ENCODE results near the gene RANBP1.
"Not testable (repeated sequence)": the region's sequence is repeated elsewhere in the genome, so short reads cannot be mapped to it uniquely, and the experiment has no call there.

The RANBP1 gene

DNA sequence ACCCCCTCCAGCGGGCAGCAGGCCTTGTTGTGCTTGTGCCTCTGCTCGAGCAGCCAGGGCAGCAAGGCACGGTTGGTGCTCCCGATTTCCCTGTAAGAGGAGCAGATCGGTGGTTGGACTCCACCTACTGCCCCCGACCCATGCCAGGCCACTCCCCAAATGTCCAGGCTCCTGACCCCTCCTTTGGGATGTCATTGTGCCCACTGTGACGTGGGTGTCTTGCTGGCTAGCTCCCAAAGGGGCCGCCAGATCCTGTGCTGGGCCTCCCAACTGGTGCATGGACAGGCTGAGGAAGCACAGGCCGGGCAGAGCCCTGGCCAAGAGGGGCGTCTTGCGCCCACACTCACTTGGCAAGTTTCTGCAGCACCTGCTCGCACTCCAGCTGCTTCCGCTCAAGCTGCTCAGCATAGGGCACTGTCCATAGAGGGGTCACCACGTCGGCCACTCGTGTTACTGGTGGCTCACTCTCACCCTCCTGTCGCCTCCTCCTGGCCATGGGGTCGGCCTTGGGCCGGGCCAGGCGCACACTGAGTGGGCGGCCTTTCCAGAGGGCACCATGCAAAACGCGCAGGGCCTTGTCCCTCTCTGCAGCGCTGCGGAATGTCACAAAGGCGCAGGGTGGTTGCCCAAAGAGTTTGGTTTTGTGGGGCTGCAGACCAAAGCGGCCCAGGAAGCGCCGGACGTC, at the start of gene RANBP1:
Gene RANBP1 (plus strand): TSS at position 414 of the 685 bp plus-strand sequence. CDS start 81 bp downstream, at position 495.
- no peak for TF ChIP-seq CTCF (IDR thresholded peaks at IDR 0.05; ENCODE audit: borderline replicate concordance, control extremely low read depth, extremely low read depth, insufficient read depth, missing control alignments)
- in situ Hi-C loops (cut with MboI; ENCODE audit: low sequenced_read_pairs, unreplicated experiment): no loop called here
- no peak for DNase-seq (ENCODE audit: low spot score)

- in situ Hi-C loops (cut with MboI; ENCODE audit: low sequenced_read_pairs, unreplicated experiment): no loop called here
- no peak for TF ChIP-seq CTCF (IDR thresholded peaks at IDR 0.05; ENCODE audit: borderline replicate concordance, control extremely low read depth, extremely low read depth, insufficient read depth, missing control alignments)
- DNase-seq (ENCODE audit: low spot score): no peak
Observed at GRCh38 chr22:20066617-20067383, 49.1 kb upstream of the RANBP1 start.

- DNase-seq (ENCODE audit: low spot score); in situ Hi-C loops (cut with MboI; ENCODE audit: low sequenced_read_pairs, unreplicated experiment): not testable (repeated sequence)
Observed at GRCh38 chr22:20067384-20067682, 48.6 kb upstream of the RANBP1 start.

DNA sequence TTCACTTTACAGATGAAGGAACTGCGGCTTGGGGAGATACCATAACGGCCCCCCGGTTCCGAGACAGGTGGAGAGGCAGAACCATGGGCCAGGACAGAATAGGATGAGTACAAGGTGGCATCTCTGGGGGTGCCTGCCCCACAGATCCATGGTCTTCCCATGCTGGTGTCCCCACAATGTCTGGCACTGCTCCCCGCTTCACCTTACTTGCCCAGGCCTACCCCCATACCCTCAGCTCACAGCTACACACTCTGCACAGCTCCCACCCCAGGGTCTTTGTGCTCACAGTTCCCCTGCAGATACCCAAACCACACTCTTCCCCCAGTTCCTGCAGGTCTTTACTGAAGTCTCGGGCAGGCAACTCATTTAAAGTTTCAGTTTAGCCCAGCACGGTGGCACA, 47.3 kb upstream of the RANBP1 start:
- no peak for DNase-seq (ENCODE audit: low spot score)
- in situ Hi-C loops (cut with MboI; ENCODE audit: low sequenced_read_pairs, unreplicated experiment): no loop called here
- TF ChIP-seq CTCF (IDR thresholded peaks at IDR 0.05; ENCODE audit: borderline replicate concordance, control extremely low read depth, extremely low read depth, insufficient read depth, missing control alignments): no peak

- DNase-seq (ENCODE audit: low spot score): no peak
- no peak for TF ChIP-seq CTCF (IDR thresholded peaks at IDR 0.05; ENCODE audit: borderline replicate concordance, control extremely low read depth, extremely low read depth, insufficient read depth, missing control alignments)
- in situ Hi-C loops (cut with MboI; ENCODE audit: low sequenced_read_pairs, unreplicated experiment): no loop called here
Observed at GRCh38 chr22:20069331-20070042, 46.4 kb upstream of the RANBP1 start.

- in situ Hi-C loops (cut with MboI; ENCODE audit: low sequenced_read_pairs, unreplicated experiment): no loop called here
- DNase-seq (ENCODE audit: low spot score): no peak
- TF ChIP-seq CTCF (IDR thresholded peaks at IDR 0.05; ENCODE audit: borderline replicate concordance, control extremely low read depth, extremely low read depth, insufficient read depth, missing control alignments): no peak
Observed at GRCh38 chr22:20071524-20071972, 44.4 kb upstream of the RANBP1 start.

All from GM13976 (cell line).